Activated naive CD8-positive, alpha-beta T cell treated with anti-CD3 and anti-CD28 coated beads, Interleukin-2, amount 10 ng/mL, durations not matched to agents 7 days and 5 days (primary cell): ENCODE measurements around the gene SPECC1L. TPM values are rescaled to one million over a fixed set of nuclear protein-coding genes. Genes with fewer than 3 reads are reported as not detected.
A peak's percentile ranks its signal among the peaks of the same experiment; 100 is the strongest.
"Not testable (repeated sequence)": the region's sequence is repeated elsewhere in the genome, so short reads cannot be mapped to it uniquely, and the experiment has no call there.

ENCODE experiments used
- ATAC-seq: fragments of 150-1000 bp; cut with Tn5 transposase; one replicate; pipeline ENCODE4 v1.10.0; 2021; ENCODE audit warnings: low read depth, moderate library complexity
- POLR2A ChIA-PET: fragments of 350-600 bp; sonication (Branson Sonifier 250); formaldehyde crosslinking; loops from one replicate; lab custom pipeline; 2021; ENCODE audit warnings: antibody characterized with exemption; lab: Charles Lee
- DNase-seq: peaks from one replicate; pipeline ENCODE4 v3.0.0; 2021
- H3K27ac Mint-ChIP-seq: one replicate; pipeline ENCODE4 v1.8.0; 2022; ENCODE audit warnings: mild to moderate bottlenecking, mixed read lengths
- H3K27me3 Mint-ChIP-seq: one replicate; pipeline ENCODE4 v1.8.0; 2022; ENCODE audit warnings: mild to moderate bottlenecking, moderate library complexity, mixed read lengths
- H3K36me3 Mint-ChIP-seq: one replicate; pipeline ENCODE4 v1.8.0; 2021; ENCODE audit warnings: mild to moderate bottlenecking, mixed read lengths
- H3K4me1 Mint-ChIP-seq: one replicate; pipeline ENCODE4 v1.8.0; 2021; ENCODE audit warnings: mixed read lengths
- H3K4me3 Mint-ChIP-seq: one replicate; pipeline ENCODE4 v1.8.0; 2022; ENCODE audit warnings: mild to moderate bottlenecking, moderate library complexity, mixed read lengths
- H3K9me3 Mint-ChIP-seq: one replicate; pipeline ENCODE4 v1.8.0; 2021; ENCODE audit warnings: mixed read lengths
- total RNA-seq, 2 experiments: library from RNA; stranded (reverse); gene quantifications; one replicate each; pipeline ENCODE4 v1.2.3, GENCODE V29; 2021

The SPECC1L gene
- total RNA-seq, 2 experiments from 2014 or later, result 55.4 to 59.4 TPM

GRCh38 chr22:24300522-24300921 lies 29.9 kb downstream of the SPECC1L start:
- H3K27ac Mint-ChIP-seq, POLR2A ChIA-PET, H3K9me3 Mint-ChIP-seq, ATAC-seq, DNase-seq, H3K27me3 Mint-ChIP-seq, H3K4me3 Mint-ChIP-seq: not testable (repeated sequence)
- Mint-ChIP-seq H3K4me1 (peaks cover 51% of the 10 kb centered on the region), H3K36me3 (peaks cover 27% of the 10 kb centered on the region)

- Mint-ChIP-seq H3K4me1 (peaks cover 57% of the 10 kb centered on the region), H3K36me3 (peaks cover 40% of the 10 kb centered on the region), H3K9me3 (no peaks in the 10 kb centered on the region), H3K27me3 (no peaks in the 10 kb centered on the region), H3K4me3 (no peak overlapping the region), H3K27ac (peak overlapping the region; percentile 77)
- DNase-seq, result no peak
- no peak for ATAC-seq
- POLR2A ChIA-PET, result no interaction called here
Measured at GRCh38 chr22:24302591-24302990, 32.0 kb downstream of the SPECC1L start.

- POLR2A ChIA-PET, result no interaction called here
- DNase-seq (no peak), ATAC-seq (no peak)
- no peak overlapping the region for H3K4me3 Mint-ChIP-seq
- no peak overlapping the region for H3K27ac Mint-ChIP-seq
- peaks cover 57% of the 10 kb centered on the region for H3K4me1 Mint-ChIP-seq
- no peaks in the 10 kb centered on the region for H3K27me3 Mint-ChIP-seq
- H3K9me3 Mint-ChIP-seq, result no peaks in the 10 kb centered on the region
- peaks cover 40% of the 10 kb centered on the region for H3K36me3 Mint-ChIP-seq
Measured at GRCh38 chr22:24303007-24303406, 32.4 kb downstream of the SPECC1L start.

GRCh38 chr22:24304062-24304675 lies 33.5 kb downstream of the SPECC1L start:
- Mint-ChIP-seq H3K9me3 (no peaks in the 10 kb centered on the region), H3K4me1 (peaks cover 50% of the 10 kb centered on the region), H3K36me3 (peaks cover 40% of the 10 kb centered on the region), H3K27me3 (no peaks in the 10 kb centered on the region), H3K4me3 (peak overlapping the region; percentile 29), H3K27ac (peak overlapping the region; percentile 45)
- DNase-seq (no peak), ATAC-seq (peak; percentile 70)
- POLR2A ChIA-PET, result no interaction called here

- POLR2A ChIA-PET, result no interaction called here
Measured at GRCh38 chr22:24305260-24305692, 34.6 kb downstream of the SPECC1L start.

GRCh38 chr22:24310969-24311368 lies 40.3 kb downstream of the SPECC1L start:
- Mint-ChIP-seq H3K9me3 (no peaks in the 10 kb centered on the region), H3K4me1 (peaks cover 10% of the 10 kb centered on the region), H3K27ac (no peak overlapping the region), H3K36me3 (peaks cover 37% of the 10 kb centered on the region), H3K27me3 (no peaks in the 10 kb centered on the region), H3K4me3 (no peak overlapping the region)
- ATAC-seq, result no peak
- no peak for DNase-seq
- POLR2A ChIA-PET, result no interaction called here

More at GRCh38 chr22:24305260-24305692, 34.6 kb downstream of the SPECC1L start:
- H3K4me3 Mint-ChIP-seq, result peak overlapping the region; percentile 37
- DNase-seq (no peak), ATAC-seq (peak; percentile 73)
- H3K9me3 Mint-ChIP-seq, result no peaks in the 10 kb centered on the region
- H3K4me1 Mint-ChIP-seq, result peaks cover 48% of the 10 kb centered on the region
- no peaks in the 10 kb centered on the region for H3K27me3 Mint-ChIP-seq
- H3K27ac Mint-ChIP-seq, result peak overlapping the region; percentile 66
- peaks cover 39% of the 10 kb centered on the region for H3K36me3 Mint-ChIP-seq

GRCh38 chr22:24315367-24315966 lies 44.8 kb downstream of the SPECC1L start:
- Mint-ChIP-seq H3K4me3 (no peak overlapping the region), H3K27ac (no peak overlapping the region), H3K4me1 (peaks cover 2% of the 10 kb centered on the region), H3K36me3 (peaks cover 29% of the 10 kb centered on the region), H3K27me3 (no peaks in the 10 kb centered on the region), H3K9me3 (no peaks in the 10 kb centered on the region)
- no peak for ATAC-seq
- no peak for DNase-seq
- POLR2A ChIA-PET, result no interaction called here

GRCh38 chr22:24316264-24316663 lies 45.6 kb downstream of the SPECC1L start:
- H3K27me3 Mint-ChIP-seq, ATAC-seq, H3K4me3 Mint-ChIP-seq, DNase-seq, H3K9me3 Mint-ChIP-seq, H3K4me1 Mint-ChIP-seq, H3K27ac Mint-ChIP-seq, POLR2A ChIA-PET: not testable (repeated sequence)
- peaks cover 29% of the 10 kb centered on the region for H3K36me3 Mint-ChIP-seq

GRCh38 chr22:24317511-24317910 lies 46.9 kb downstream of the SPECC1L start:
- H3K9me3 Mint-ChIP-seq, H3K4me3 Mint-ChIP-seq, DNase-seq, H3K4me1 Mint-ChIP-seq, POLR2A ChIA-PET, H3K27ac Mint-ChIP-seq, ATAC-seq, H3K27me3 Mint-ChIP-seq: not testable (repeated sequence)
- peaks cover 30% of the 10 kb centered on the region for H3K36me3 Mint-ChIP-seq

GRCh38 chr22:24319451-24319850 lies 48.8 kb downstream of the SPECC1L start:
- ATAC-seq (no peak), DNase-seq (no peak)
- Mint-ChIP-seq H3K36me3 (peaks cover 29% of the 10 kb centered on the region), H3K9me3 (no peaks in the 10 kb centered on the region), H3K4me1 (peaks cover 5% of the 10 kb centered on the region), H3K4me3 (no peak overlapping the region), H3K27me3 (no peaks in the 10 kb centered on the region), H3K27ac (no peak overlapping the region)
- POLR2A ChIA-PET, result no interaction called here

GRCh38 chr22:24321999-24322398 lies 51.4 kb downstream of the SPECC1L start:
- POLR2A ChIA-PET, result no interaction called here
- peaks cover 19% of the 10 kb centered on the region for H3K36me3 Mint-ChIP-seq
- DNase-seq, result no peak
- H3K9me3 Mint-ChIP-seq, result no peaks in the 10 kb centered on the region
- ATAC-seq, result no peak
- H3K27me3 Mint-ChIP-seq, result no peaks in the 10 kb centered on the region
- H3K4me3 Mint-ChIP-seq, result no peak overlapping the region
- H3K4me1 Mint-ChIP-seq, result peaks cover 13% of the 10 kb centered on the region
- H3K27ac Mint-ChIP-seq, result no peak overlapping the region

- Mint-ChIP-seq H3K27me3 (no peaks in the 10 kb centered on the region), H3K36me3 (peaks cover 21% of the 10 kb centered on the region)
- ATAC-seq, result no peak
Measured at GRCh38 chr22:24322522-24322921, 51.9 kb downstream of the SPECC1L start.

GRCh38 chr22:24323233-24323632 lies 52.6 kb downstream of the SPECC1L start:
- POLR2A ChIA-PET, result no interaction called here
- H3K36me3 Mint-ChIP-seq, result peaks cover 25% of the 10 kb centered on the region
- DNase-seq (no peak), ATAC-seq (no peak)
- peaks cover 17% of the 10 kb centered on the region for H3K4me1 Mint-ChIP-seq
- H3K27me3 Mint-ChIP-seq, result no peaks in the 10 kb centered on the region
- no peak overlapping the region for H3K4me3 Mint-ChIP-seq
- H3K9me3 Mint-ChIP-seq, result no peaks in the 10 kb centered on the region
- H3K27ac Mint-ChIP-seq, result no peak overlapping the region

More at GRCh38 chr22:24322522-24322921, 51.9 kb downstream of the SPECC1L start:
- peaks cover 13% of the 10 kb centered on the region for H3K4me1 Mint-ChIP-seq
- no peak overlapping the region for H3K4me3 Mint-ChIP-seq
- no peak for DNase-seq
- no peak overlapping the region for H3K27ac Mint-ChIP-seq
- no peaks in the 10 kb centered on the region for H3K9me3 Mint-ChIP-seq
- POLR2A ChIA-PET, result no interaction called here

- DNase-seq (no peak), ATAC-seq (no peak)
- H3K36me3 Mint-ChIP-seq, result peaks cover 26% of the 10 kb centered on the region
- POLR2A ChIA-PET, result no interaction called here
- peaks cover 18% of the 10 kb centered on the region for H3K4me1 Mint-ChIP-seq
- no peak overlapping the region for H3K27ac Mint-ChIP-seq
- H3K9me3 Mint-ChIP-seq, result no peaks in the 10 kb centered on the region
- no peak overlapping the region for H3K4me3 Mint-ChIP-seq
- no peaks in the 10 kb centered on the region for H3K27me3 Mint-ChIP-seq
Measured at GRCh38 chr22:24323695-24324094, 53.1 kb downstream of the SPECC1L start.
